ENCODE data around the gene TTLL7. TPM values are rescaled to one million over a fixed set of nuclear protein-coding genes. Genes with fewer than 3 reads are reported as not detected.

Gene TTLL7
- total RNA-seq, 1 experiment from 2014 or later, result 7.9 TPM

DNA sequence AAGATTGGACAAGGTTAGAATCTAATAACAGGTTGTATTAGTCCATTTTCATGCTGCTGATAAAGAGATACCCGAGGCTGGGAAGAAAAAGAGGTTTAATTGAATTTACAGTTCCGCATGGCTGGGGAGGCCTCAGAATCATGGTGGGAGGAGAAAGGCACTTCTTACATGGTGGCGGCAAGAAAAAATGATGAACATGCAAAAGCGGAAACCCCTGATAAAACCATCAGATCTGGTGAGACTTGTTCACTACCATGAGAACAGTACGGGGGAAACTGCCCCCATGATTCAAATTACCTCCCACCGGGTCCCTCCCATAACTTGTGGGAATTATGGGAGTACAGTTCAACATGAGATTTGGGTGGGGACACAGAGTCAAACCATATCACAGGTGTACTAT lies 22.9 kb upstream of the TTLL7 start:
- ChIA-PET CTCF (no interaction called here), POLR2A (no interaction called here)
- DNase-seq (ENCODE audit: low spot score), result no peak
- Mint-ChIP-seq H3K27ac (no peak overlapping the region), H3K4me3 (no peak overlapping the region), H3K27me3 (ENCODE audit: low read depth) (peaks cover 94% of the 10 kb centered on the region), H3K36me3 (0 out of 2 replicates have a peak, but pooled peaks cover 3% of the 10 kb centered on the region), H3K9me3 (peaks cover 13% of the 10 kb centered on the region), H3K4me1 (no peaks in the 10 kb centered on the region)
- ATAC-seq, result no peak
- TF ChIP-seq IRF2 (CRISPR knock-in tag; IDR thresholded peaks at IDR 0.05; ENCODE audit: borderline replicate concordance, low read depth), result no peak
- TF ChIP-seq ZNF281 (CRISPR knock-in tag; IDR thresholded peaks at IDR 0.05), result no peak
- TF ChIP-seq, protein P1, sequence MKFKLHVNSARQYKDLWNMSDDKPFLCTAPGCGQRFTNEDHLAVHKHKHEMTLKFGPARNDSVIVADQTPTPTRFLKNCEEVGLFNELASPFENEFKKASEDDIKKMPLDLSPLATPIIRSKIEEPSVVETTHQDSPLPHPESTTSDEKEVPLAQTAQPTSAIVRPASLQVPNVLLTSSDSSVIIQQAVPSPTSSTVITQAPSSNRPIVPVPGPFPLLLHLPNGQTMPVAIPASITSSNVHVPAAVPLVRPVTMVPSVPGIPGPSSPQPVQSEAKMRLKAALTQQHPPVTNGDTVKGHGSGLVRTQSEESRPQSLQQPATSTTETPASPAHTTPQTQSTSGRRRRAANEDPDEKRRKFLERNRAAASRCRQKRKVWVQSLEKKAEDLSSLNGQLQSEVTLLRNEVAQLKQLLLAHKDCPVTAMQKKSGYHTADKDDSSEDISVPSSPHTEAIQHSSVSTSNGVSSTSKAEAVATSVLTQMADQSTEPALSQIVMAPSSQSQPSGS (CRISPR knock-in tag; IDR thresholded peaks at IDR 0.05; ENCODE audit: borderline replicate concordance, low read depth), result no peak
- TF ChIP-seq SMAD3 (CRISPR knock-in tag; IDR thresholded peaks at IDR 0.05; ENCODE audit: borderline replicate concordance), result no peak

DNA sequence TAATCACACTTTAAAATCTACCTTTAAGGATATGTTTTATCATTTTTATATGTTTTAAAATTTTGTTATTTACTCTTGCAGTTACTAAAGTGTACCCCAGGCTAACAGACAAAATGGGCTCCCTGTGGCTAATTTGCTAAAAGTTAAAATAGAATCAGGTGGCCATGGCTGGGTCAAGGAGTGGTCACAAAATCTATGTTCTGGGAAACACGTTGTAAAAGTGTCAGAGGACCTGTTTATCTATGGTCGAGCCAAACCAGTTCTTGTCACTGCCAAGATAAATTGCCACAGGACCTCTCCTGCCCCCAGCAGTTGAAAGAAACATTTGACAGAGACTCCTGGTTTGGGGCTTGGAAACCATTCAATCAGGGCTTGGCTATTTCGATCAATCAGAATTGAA lies 21.2 kb upstream of the TTLL7 start:
- peaks cover 86% of the 10 kb centered on the region for H3K27me3 Mint-ChIP-seq (ENCODE audit: low read depth)
- ATAC-seq, result no peak
- no peak for DNase-seq (ENCODE audit: low spot score)
- H3K9me3 Mint-ChIP-seq, result peaks cover 13% of the 10 kb centered on the region
- no peak overlapping the region for H3K4me3 Mint-ChIP-seq
- POLR2A ChIA-PET, result no interaction called here
- TF ChIP-seq FOXK1 (CRISPR knock-in tag; IDR thresholded peaks at IDR 0.05) (no peak), PRRX2 (CRISPR knock-in tag; IDR thresholded peaks at IDR 0.05) (no peak), IRF2 (CRISPR knock-in tag; IDR thresholded peaks at IDR 0.05; ENCODE audit: borderline replicate concordance, low read depth) (no peak), ZNF317 (CRISPR knock-in tag; IDR thresholded peaks at IDR 0.05; ENCODE audit: borderline replicate concordance, low read depth) (no peak), ELF4 (CRISPR knock-in tag; IDR thresholded peaks at IDR 0.05; ENCODE audit: low read depth) (no peak), EMX1 (CRISPR knock-in tag; IDR thresholded peaks at IDR 0.05) (no peak), ZMAT4 (CRISPR knock-in tag; IDR thresholded peaks at IDR 0.05) (no peak), OVOL2 (CRISPR knock-in tag; IDR thresholded peaks at IDR 0.05; ENCODE audit: borderline replicate concordance) (no peak), NR1H2 (CRISPR knock-in tag; IDR thresholded peaks at IDR 0.05) (no peak), CREM (CRISPR knock-in tag; IDR thresholded peaks at IDR 0.05) (no peak), CBFB (CRISPR knock-in tag; IDR thresholded peaks at IDR 0.05; ENCODE audit: low read depth) (no peak), ZNF121 (CRISPR knock-in tag; IDR thresholded peaks at IDR 0.05) (no peak), AR (CRISPR knock-in tag; IDR thresholded peaks at IDR 0.05) (no peak), ZNF263 (CRISPR knock-in tag; IDR thresholded peaks at IDR 0.05; ENCODE audit: low read depth) (no peak), HMGA2 (CRISPR knock-in tag; IDR thresholded peaks at IDR 0.05) (no peak), NFE2L1 (CRISPR knock-in tag; IDR thresholded peaks at IDR 0.05) (no peak)
- TF ChIP-seq, protein P2, sequence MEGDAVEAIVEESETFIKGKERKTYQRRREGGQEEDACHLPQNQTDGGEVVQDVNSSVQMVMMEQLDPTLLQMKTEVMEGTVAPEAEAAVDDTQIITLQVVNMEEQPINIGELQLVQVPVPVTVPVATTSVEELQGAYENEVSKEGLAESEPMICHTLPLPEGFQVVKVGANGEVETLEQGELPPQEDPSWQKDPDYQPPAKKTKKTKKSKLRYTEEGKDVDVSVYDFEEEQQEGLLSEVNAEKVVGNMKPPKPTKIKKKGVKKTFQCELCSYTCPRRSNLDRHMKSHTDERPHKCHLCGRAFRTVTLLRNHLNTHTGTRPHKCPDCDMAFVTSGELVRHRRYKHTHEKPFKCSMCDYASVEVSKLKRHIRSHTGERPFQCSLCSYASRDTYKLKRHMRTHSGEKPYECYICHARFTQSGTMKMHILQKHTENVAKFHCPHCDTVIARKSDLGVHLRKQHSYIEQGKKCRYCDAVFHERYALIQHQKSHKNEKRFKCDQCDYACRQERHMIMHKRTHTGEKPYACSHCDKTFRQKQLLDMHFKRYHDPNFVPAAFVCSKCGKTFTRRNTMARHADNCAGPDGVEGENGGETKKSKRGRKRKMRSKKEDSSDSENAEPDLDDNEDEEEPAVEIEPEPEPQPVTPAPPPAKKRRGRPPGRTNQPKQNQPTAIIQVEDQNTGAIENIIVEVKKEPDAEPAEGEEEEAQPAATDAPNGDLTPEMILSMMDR (IDR thresholded peaks at IDR 0.05), result no peak
- TF ChIP-seq, protein P3, sequence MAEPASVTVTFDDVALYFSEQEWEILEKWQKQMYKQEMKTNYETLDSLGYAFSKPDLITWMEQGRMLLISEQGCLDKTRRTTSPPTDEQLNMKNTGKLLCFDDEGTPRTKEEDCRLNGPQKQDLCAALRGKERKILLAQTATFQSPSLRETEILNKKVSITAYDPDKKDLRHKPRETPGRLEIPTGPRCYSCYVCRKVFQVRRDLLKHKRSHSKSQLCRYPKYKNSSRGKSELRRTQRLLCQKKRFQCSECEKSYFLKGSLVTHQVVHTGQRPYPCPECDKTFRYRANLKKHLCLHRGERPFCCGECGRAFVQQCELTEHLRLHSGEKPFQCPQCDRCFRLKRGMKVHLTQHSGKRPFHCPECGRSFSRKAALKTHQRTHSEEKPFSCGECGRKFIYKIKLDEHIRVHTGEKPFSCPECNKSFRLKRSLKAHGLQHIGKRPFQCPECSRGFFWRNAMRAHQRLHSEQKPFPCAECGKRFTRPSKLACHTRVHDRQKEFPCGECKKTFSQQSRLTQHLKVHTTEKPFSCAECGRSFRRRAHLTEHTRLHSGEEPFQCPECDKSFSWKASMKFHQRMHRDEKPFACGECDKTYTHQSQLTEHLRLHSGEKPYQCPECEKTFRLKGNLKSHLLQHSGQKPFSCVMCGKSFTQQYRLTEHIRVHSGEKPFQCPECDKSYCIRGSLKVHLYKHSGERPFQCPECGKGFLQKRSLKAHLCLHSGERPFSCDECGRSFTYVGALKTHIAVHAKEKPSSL (CRISPR knock-in tag; conservative IDR thresholded peaks at IDR 0.05), result no peak
- 0 out of 2 replicates have a peak, but pooled peaks cover 3% of the 10 kb centered on the region for H3K36me3 Mint-ChIP-seq
- CTCF ChIA-PET, result no interaction called here
- H3K4me1 Mint-ChIP-seq, result no peaks in the 10 kb centered on the region
- H3K27ac Mint-ChIP-seq, result no peak overlapping the region

Data from WTC11 (cell line).